K562 (cell line): Measurements from ENCODE around the gene RAPGEF5. TPM values are rescaled to one million over a fixed set of nuclear protein-coding genes. Genes with fewer than 3 reads are reported as not detected.

Experiments used
- ATAC-seq: fragments of 200-7000 bp; cut with Tn5 transposase; 3 replicates; pipeline ENCODE4 v1.9.1; 2020; ENCODE audit warnings: moderate library complexity
- BruUV-seq: library from RNA; stranded (reverse); fragments of 400-500 nt; replicated peaks from 2 replicates; lab custom pipeline; 2021; lab: Mats Ljungman, UMichigan
- CTCF ChIA-PET: fragments of 300-600 bp; formaldehyde crosslinking; extraction: SDS; loops from one replicate; lab custom pipeline; 2021; ENCODE audit warnings: low intra/inter-chr PET ratio; lab: Yijun Ruan, JAX
- POLR2A ChIA-PET: fragments of 300-600, 350-650 bp; sonication (Branson Sonifier 250); formaldehyde crosslinking; extraction: SDS; loops from one replicate; lab custom pipeline; 2021; ENCODE audit warnings: antibody characterized with exemption, inconsistent platforms; lab: Yijun Ruan, JAX
- DNase-seq, 4 experiments: peaks; one replicate each; pipeline versions ENCODE4 v3.0.0 to v3.0.0-alpha.2; 2011 to 2018; ENCODE audit warnings: low spot score in 3 of 4, mixed read lengths in 3 of 4; ENCODE audit errors: extremely low read depth in 1 of 4
- FAIRE-seq: peaks from 2 replicates; lab custom pipeline; 2011; peaks lifted over from hg19 to GRCh38; lab: Jason Lieb, UNC
- H2AFZ ChIP-seq: 2 replicates; pipeline ENCODE4 v1.6.0; 2011; ENCODE audit warnings: low read depth, low read length, control low read depth, inconsistent platforms
- H3K27ac ChIP-seq: fragments of 200-600 bp; 3 replicates; pipeline ENCODE4 v1.8.0; 2011; ENCODE audit warnings: low read depth, mild to moderate bottlenecking, control low read depth, inconsistent platforms, low read length, moderate library complexity, mixed read lengths; ENCODE audit errors: extremely low read depth
- H3K27me3 ChIP-seq, 2 experiments: fragments of 300-600 bp in 1 of 2; 2 replicates in 1 of 2; 3 replicates in 1 of 2; pipeline versions ENCODE4 v1.6.0 to v1.8.0; 2011; ENCODE audit warnings: inconsistent platforms in 2 of 2, low read length in 2 of 2, mild to moderate bottlenecking in 1 of 2, mixed read lengths in 1 of 2, moderate library complexity in 1 of 2; ENCODE audit not compliant: control insufficient read depth in 2 of 2, insufficient read depth in 2 of 2
- H3K36me3 ChIP-seq: fragments of 300-600 bp; 3 replicates; pipeline ENCODE4 v1.8.0; 2011; ENCODE audit warnings: mild to moderate bottlenecking, low read length, inconsistent platforms; ENCODE audit not compliant: control insufficient read depth, insufficient read depth
- H3K4me1 ChIP-seq, 2 experiments: fragments of 200-600 bp in 1 of 2; replicated peaks in 1 of 2; 2 replicates in 1 of 2; 3 replicates in 1 of 2; pipeline versions ENCODE4 v1.5.1 to v1.8.0; 2011; ENCODE audit warnings: inconsistent platforms in 2 of 2, low read length in 2 of 2, mild to moderate bottlenecking in 1 of 2, mixed read lengths in 1 of 2, moderate library complexity in 1 of 2; ENCODE audit not compliant: control insufficient read depth in 2 of 2, insufficient read depth in 2 of 2
- H3K4me2 ChIP-seq: 2 replicates; pipeline ENCODE4 v1.6.1; 2011; ENCODE audit warnings: low read length, control low read depth, inconsistent platforms, mixed read lengths; ENCODE audit not compliant: insufficient read depth
- H3K4me3 ChIP-seq: fragments of 200-600 bp; sonication (generic), shearing (Covaris generic); 2 replicates; pipeline ENCODE4 v1.5.1; 2016; ENCODE audit warnings: control low read depth, inconsistent platforms
- H3K79me2 ChIP-seq: fragments of 200-600 bp; 3 replicates; pipeline ENCODE4 v1.8.0; 2011; ENCODE audit warnings: low read length, inconsistent platforms; ENCODE audit not compliant: control insufficient read depth, insufficient read depth
- H3K9ac ChIP-seq, 2 experiments: 2 replicates each; pipeline versions ENCODE4 v1.6.0 to v1.6.1; 2011; ENCODE audit warnings: low read depth in 2 of 2, low read length in 2 of 2, control low read depth in 1 of 2, inconsistent platforms in 1 of 2, mild to moderate bottlenecking in 1 of 2, mixed read lengths in 1 of 2; ENCODE audit not compliant: insufficient read depth in 1 of 2
- H3K9me1 ChIP-seq: one replicate; pipeline ENCODE4 v1.6.0; 2011; ENCODE audit warnings: inconsistent platforms, mild to moderate bottlenecking, low read length, moderate library complexity; ENCODE audit not compliant: control insufficient read depth, insufficient read depth
- H3K9me3 ChIP-seq: replicated peaks from 2 replicates; pipeline ENCODE4 v1.5.1; 2011; ENCODE audit warnings: low read depth, low read length, inconsistent platforms; ENCODE audit not compliant: control insufficient read depth, insufficient read depth
- H4K20me1 ChIP-seq: replicated peaks from 2 replicates; pipeline ENCODE4 v1.6.1; 2011; ENCODE audit warnings: low read length, inconsistent platforms, mixed read lengths; ENCODE audit not compliant: control insufficient read depth, insufficient read depth
- FOXK2 ChIP-seq, 2 experiments: fragments of 450-650 bp; IDR thresholded peaks in 1 of 2; conservative IDR thresholded peaks in 1 of 2; 2 replicates each; pipeline ENCODE4 v1.6.1; 2016; ENCODE audit warnings: low read depth in 2 of 2, mild to moderate bottlenecking in 1 of 2
- KLF6 ChIP-seq: fragments of 250-450 bp; sonication (Bioruptor Pico); IDR thresholded peaks from 2 replicates; pipeline ENCODE4 v1.4.0; 2020; ENCODE audit warnings: mild to moderate bottlenecking, moderate library complexity, borderline replicate concordance
- NR4A1 ChIP-seq, 2 experiments: fragments of 250-450 bp in 1 of 2; fragments of 450-650 bp in 1 of 2; sonication (Bioruptor Pico) in 1 of 2; IDR thresholded peaks; 2 replicates each; pipeline versions ENCODE4 v1.4.0 to v1.6.1; 2016 to 2020; ENCODE audit warnings: mild to moderate bottlenecking in 2 of 2, missing compliant biosample characterization in 1 of 2, missing genetic modification characterization in 1 of 2, moderate library complexity in 1 of 2
- ZNF184 ChIP-seq: sonication (generic); formaldehyde crosslinking; IDR thresholded peaks from 2 replicates; pipeline ENCODE4 v1.5.0; 2020; ENCODE audit warnings: missing genetic modification reagents
- WGBS: fragments of 100-300 bp; shearing (Covaris generic); methylation state at CpG from one replicate; pipeline ENCODE4 v1.1.6; 2016; ENCODE audit warnings: low coverage, mixed read lengths; ENCODE audit not compliant: insufficient coverage; ENCODE audit errors: missing lambda C conversion rate; 5-methylcytosine and 5-hydroxymethylcytosine counted together
- in situ Hi-C: fragments of 300-500 bp; cut with MboI; formaldehyde crosslinking; loops from 4 replicates; pipeline ENCODE4 v1.15.0; 2018; ENCODE audit warnings: inconsistent platforms, mixed read lengths
- intact Hi-C: fragments of 100-400 bp; cut with micrococcal nuclease; formaldehyde crosslinking; loops from 2 replicates; pipeline ENCODE4 v1.14.2; 2022
- polyA plus RNA-seq, 8 experiments: library from polyadenylated mRNA; depleted of rRNA in 4 of 8; stranded (reverse) in 5 of 8; unstranded in 3 of 8; fragments of >200 nt; fragmentation: Nextera tagmentation in 2 of 8; fragmentation: Illumina TruSeq in 1 of 8; extraction: Ambion mirVana in 2 of 8; extraction: Trizol in 1 of 8; gene quantifications; 2 replicates each; pipeline versions ENCODE4 v1.2.1 to v1.2.3, GENCODE V29; 2011 to 2014; ENCODE audit warnings: inconsistent platforms in 1 of 8, missing spikeins in 1 of 8
- total RNA-seq, 7 experiments: library from RNA; depleted of rRNA in 6 of 7; stranded (reverse); fragments of >200 nt in 6 of 7; fragmentation: Illumina TruSeq in 2 of 7; extraction: Trizol in 2 of 7; gene quantifications; 2 replicates each; pipeline versions ENCODE4 v1.2.1 to v1.2.3, GENCODE V29; 2011 to 2021; ENCODE audit warnings: low replicate concordance in 1 of 7

RAPGEF5 gene
- total and polyA plus RNA-seq, 9 of the 15 experiments (the other 6 are each of a cell fraction or from before 2014, with no cell fraction given), result 0.39 to 2.0 (median 1.1) TPM

- TF ChIP-seq ZNF184 (CRISPR knock-in tag) (no peak), FOXK2 (conservative IDR thresholded peaks at IDR 0.05 in 1 of 2, IDR thresholded peaks at IDR 0.05 in 1 of 2; ENCODE audit: low read depth in 2 of 2) (no peak)
- TF ChIP-seq, all 486 proteins: peak for 0
Observed at GRCh38 chr7:22281481-22281880, 75.5 kb downstream of the RAPGEF5 start (continued).

GRCh38 chr7:22280031-22280430 lies 76.9 kb downstream of the RAPGEF5 start:
- DNase-seq (no peak), ATAC-seq (no peak), FAIRE-seq (no peak)
- no TSS peak for BruUV-seq
- WGBS, result 30% methylated on average over 3 of the region's 3 CpGs
- Histone ChIP-seq H3K9me1 (no peaks in the 10 kb centered on the region), H3K9me3 (no peaks in the 10 kb centered on the region), H4K20me1 (no peaks in the 10 kb centered on the region), H3K79me2 (no peaks in the 10 kb centered on the region), H3K27ac (no peak overlapping the region), H3K9ac (no peak overlapping the region), H3K27me3 (no peaks in the 10 kb centered on the region), H3K4me1 (no peaks in the 10 kb centered on the region; a peak in 1 of 5 replicates), H3K4me3 (no peak overlapping the region), H2AFZ (no peak overlapping the region), H3K36me3 (no peaks in the 10 kb centered on the region), H3K4me2 (no peak overlapping the region)
- intact Hi-C loops, result no loop called here
- TF ChIP-seq KLF6 (no peak), NR4A1 (CRISPR knock-in tag; IDR thresholded peaks at IDR 0.05) (no peak), NR4A1 (tag; IDR thresholded peaks at IDR 0.05) (no peak)
- CTCF ChIA-PET, result no interaction called here
- in situ Hi-C loops, result no loop called here
- POLR2A ChIA-PET, result interaction anchor here (0.6 to 0.9 kb wide), 3 partner anchors 30 to 1291 kb away, joined by 3 read pairs; no protein-coding TSS in a partner anchor
